ENCODE results near the gene CFAP46. TPM values are rescaled to one million over a fixed set of nuclear protein-coding genes. Genes with fewer than 3 reads are reported as not detected.

CFAP46 gene
- total RNA-seq, 4 donors from 2014 or later, result 0.19 to 0.92 (median 0.54) TPM

GRCh38 chr10:132985546-132985900 lies 43.2 kb upstream of the CFAP46 start:
- no peak overlapping the region for H3K27ac ChIP-seq
- WGBS, 2 donors, result 72% methylated on average over 2 of the region's 6 CpGs; no CpG with 5 or more reads in 1 of the 2 donors
- intact Hi-C loops (cut with DNase I), result no loop called here
- DNase-seq, result no peak
- no peak overlapping the region for H3K4me3 ChIP-seq
- H3K27me3 ChIP-seq, result peaks cover 0 to 43% (median 0%) of the 10 kb centered on the region in 4 donors
- H3K9me3 ChIP-seq, result no peaks in the 10 kb centered on the region
- TF ChIP-seq POLR2A (IDR thresholded peaks at IDR 0.05), result no peak
- TF ChIP-seq CTCF (IDR thresholded peaks at IDR 0.05), result no peak
- no peaks in the 10 kb centered on the region for H3K4me1 ChIP-seq
- no peaks in the 10 kb centered on the region for H3K36me3 ChIP-seq

GRCh38 chr10:132984801-132985545 lies 42.6 kb upstream of the CFAP46 start:
- Histone ChIP-seq H3K9me3 (no peaks in the 10 kb centered on the region), H3K36me3 (no peaks in the 10 kb centered on the region), H3K4me1 (no peaks in the 10 kb centered on the region), H3K27me3 (peaks cover 0 to 44% (median 0%) of the 10 kb centered on the region in 4 donors), H3K27ac (no peak overlapping the region), H3K4me3 (no peak overlapping the region)
- 32 to 47% methylated on average over 3 of the region's 26 CpGs for WGBS, 2 donors
- intact Hi-C loops (cut with DNase I), result no loop called here
- DNase-seq, result no peak
- TF ChIP-seq CTCF (IDR thresholded peaks at IDR 0.05) (no peak), POLR2A (IDR thresholded peaks at IDR 0.05) (no peak)

GRCh38 chr10:132984008-132984295 lies 41.6 kb upstream of the CFAP46 start:
- Histone ChIP-seq H3K27ac (no peak overlapping the region), H3K9me3 (no peaks in the 10 kb centered on the region), H3K4me1 (no peaks in the 10 kb centered on the region), H3K27me3 (peaks cover 0 to 51% (median 0%) of the 10 kb centered on the region in 4 donors), H3K4me3 (no peak overlapping the region), H3K36me3 (no peaks in the 10 kb centered on the region)
- intact Hi-C loops (cut with DNase I), result no loop called here
- WGBS, 2 donors, result 74 to 85% methylated on average over 8 to 28 of the region's 29 CpGs
- no peak for TF ChIP-seq POLR2A (IDR thresholded peaks at IDR 0.05)
- no peak for TF ChIP-seq CTCF (IDR thresholded peaks at IDR 0.05)
- no peak for DNase-seq

- no peak for DNase-seq
- intact Hi-C loops (cut with DNase I), result no loop called here
- H3K27me3 ChIP-seq, result peaks cover 0 to 56% (median 0%) of the 10 kb centered on the region in 4 donors
Observed at GRCh38 chr10:132983252-132984007, 41.1 kb upstream of the CFAP46 start.

More at GRCh38 chr10:132983252-132984007, 41.1 kb upstream of the CFAP46 start:
- no peak for TF ChIP-seq CTCF (IDR thresholded peaks at IDR 0.05)
- TF ChIP-seq POLR2A (IDR thresholded peaks at IDR 0.05), result no peak
- Histone ChIP-seq H3K27ac (no peak overlapping the region), H3K4me3 (no peak overlapping the region), H3K36me3 (no peaks in the 10 kb centered on the region), H3K9me3 (no peaks in the 10 kb centered on the region), H3K4me1 (no peaks in the 10 kb centered on the region)
- 87 to 88% methylated on average over 18 to 29 of the region's 42 CpGs for WGBS, 2 donors

Data from esophagus squamous epithelium (tissue), 5 donors.